RWPE2 (cell line): ENCODE data around the gene VCAM1.
"Not testable (repeated sequence)": the region's sequence is repeated elsewhere in the genome, so short reads cannot be mapped to it uniquely, and the experiment has no call there.

Experiments
- ATAC-seq: fragments of 200-7000 bp; cut with Tn5 transposase; 3 replicates; pipeline ENCODE4 v1.9.1; 2021; ENCODE audit warnings: low read depth
- DNase-seq: peaks from one replicate; pipeline ENCODE4 v3.0.0-alpha.2; 2020; ENCODE audit warnings: low spot score
- H3K27ac ChIP-seq: fragments of 450-650 bp; 2 replicates; pipeline ENCODE4 v1.5.1; 2017; ENCODE audit warnings: mild to moderate bottlenecking; ENCODE audit not compliant: poor library complexity, severe bottlenecking
- H3K27me3 ChIP-seq: fragments of 250-450 bp; sonication (Bioruptor Pico); 2 replicates; pipeline ENCODE4 v1.5.1; 2021; ENCODE audit warnings: mild to moderate bottlenecking, moderate library complexity; ENCODE audit not compliant: insufficient read depth, poor library complexity, severe bottlenecking
- H3K36me3 ChIP-seq: fragments of 250-450 bp; sonication (Bioruptor Pico); 2 replicates; pipeline ENCODE4 v1.5.1; 2020; ENCODE audit warnings: low read depth, mild to moderate bottlenecking, moderate library complexity
- H3K4me1 ChIP-seq: fragments of 250-450 bp; sonication (Bioruptor Pico); 2 replicates; pipeline ENCODE4 v1.5.1; 2021; ENCODE audit warnings: mild to moderate bottlenecking, moderate library complexity; ENCODE audit not compliant: insufficient read depth, poor library complexity, severe bottlenecking
- H3K4me3 ChIP-seq: fragments of 250-450 bp; sonication (Bioruptor Pico); 2 replicates; pipeline ENCODE4 v1.5.1; 2021; ENCODE audit warnings: mild to moderate bottlenecking, moderate library complexity; ENCODE audit not compliant: severe bottlenecking
- H3K9me3 ChIP-seq: fragments of 250-450 bp; sonication (Bioruptor Pico); 2 replicates; pipeline ENCODE4 v1.5.1; 2021; ENCODE audit warnings: mild to moderate bottlenecking, moderate library complexity; ENCODE audit not compliant: severe bottlenecking
- TF ChIP-seq, protein P1 (sequence below): fragments of 450-650 bp; IDR thresholded peaks from one replicate; pipeline ENCODE4 v1.5.1; 2017; ENCODE audit warnings: mild to moderate bottlenecking, moderate library complexity; ENCODE audit not compliant: poor library complexity, severe bottlenecking

Gene VCAM1

DNA sequence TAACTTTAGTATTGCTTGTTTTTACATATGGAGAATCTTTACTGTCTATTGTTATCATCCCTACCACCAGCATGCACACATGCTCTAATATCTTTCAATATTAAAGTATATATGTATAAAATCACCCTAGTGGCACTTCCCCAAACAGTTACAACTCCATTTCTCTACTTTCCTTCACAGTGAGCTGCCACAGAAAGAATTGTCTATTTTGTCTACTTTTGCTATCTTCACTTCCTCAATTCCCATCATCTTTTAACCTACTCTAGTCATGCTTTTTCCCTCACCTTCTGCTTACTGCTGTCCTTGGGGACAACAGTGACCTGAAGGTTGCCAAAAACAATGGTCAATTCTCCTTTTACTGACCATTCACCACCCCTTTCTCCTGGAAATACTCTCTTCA, 59.2 kb downstream of the VCAM1 start:
- no peaks in the 10 kb centered on the region for H3K4me1 ChIP-seq
- no peaks in the 10 kb centered on the region for H3K36me3 ChIP-seq
- H3K27me3 ChIP-seq = no peaks in the 10 kb centered on the region
- no peak for DNase-seq
- TF ChIP-seq, protein P1, sequence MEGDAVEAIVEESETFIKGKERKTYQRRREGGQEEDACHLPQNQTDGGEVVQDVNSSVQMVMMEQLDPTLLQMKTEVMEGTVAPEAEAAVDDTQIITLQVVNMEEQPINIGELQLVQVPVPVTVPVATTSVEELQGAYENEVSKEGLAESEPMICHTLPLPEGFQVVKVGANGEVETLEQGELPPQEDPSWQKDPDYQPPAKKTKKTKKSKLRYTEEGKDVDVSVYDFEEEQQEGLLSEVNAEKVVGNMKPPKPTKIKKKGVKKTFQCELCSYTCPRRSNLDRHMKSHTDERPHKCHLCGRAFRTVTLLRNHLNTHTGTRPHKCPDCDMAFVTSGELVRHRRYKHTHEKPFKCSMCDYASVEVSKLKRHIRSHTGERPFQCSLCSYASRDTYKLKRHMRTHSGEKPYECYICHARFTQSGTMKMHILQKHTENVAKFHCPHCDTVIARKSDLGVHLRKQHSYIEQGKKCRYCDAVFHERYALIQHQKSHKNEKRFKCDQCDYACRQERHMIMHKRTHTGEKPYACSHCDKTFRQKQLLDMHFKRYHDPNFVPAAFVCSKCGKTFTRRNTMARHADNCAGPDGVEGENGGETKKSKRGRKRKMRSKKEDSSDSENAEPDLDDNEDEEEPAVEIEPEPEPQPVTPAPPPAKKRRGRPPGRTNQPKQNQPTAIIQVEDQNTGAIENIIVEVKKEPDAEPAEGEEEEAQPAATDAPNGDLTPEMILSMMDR = no peak
- no peak overlapping the region for H3K27ac ChIP-seq
- ATAC-seq = no peak
- H3K4me3 ChIP-seq = no peak overlapping the region
- H3K9me3 ChIP-seq = no peaks in the 10 kb centered on the region

GRCh38 chr1:100780814-100781213, 61.3 kb downstream of the VCAM1 start:
- Histone ChIP-seq H3K9me3 (no peaks in the 10 kb centered on the region), H3K4me1 (no peaks in the 10 kb centered on the region), H3K27me3 (peaks cover under 1% of the 10 kb centered on the region), H3K4me3 (no peak overlapping the region), H3K27ac (no peak overlapping the region), H3K36me3 (no peaks in the 10 kb centered on the region)
- ATAC-seq (no peak), DNase-seq (no peak)
- TF ChIP-seq, protein P1 = no peak

GRCh38 chr1:100781728-100782127, 62.2 kb downstream of the VCAM1 start:
- not testable (repeated sequence) for H3K4me3 ChIP-seq, H3K9me3 ChIP-seq, ATAC-seq, H3K27ac ChIP-seq, H3K36me3 ChIP-seq, DNase-seq, H3K4me1 ChIP-seq, H3K27me3 ChIP-seq

DNA sequence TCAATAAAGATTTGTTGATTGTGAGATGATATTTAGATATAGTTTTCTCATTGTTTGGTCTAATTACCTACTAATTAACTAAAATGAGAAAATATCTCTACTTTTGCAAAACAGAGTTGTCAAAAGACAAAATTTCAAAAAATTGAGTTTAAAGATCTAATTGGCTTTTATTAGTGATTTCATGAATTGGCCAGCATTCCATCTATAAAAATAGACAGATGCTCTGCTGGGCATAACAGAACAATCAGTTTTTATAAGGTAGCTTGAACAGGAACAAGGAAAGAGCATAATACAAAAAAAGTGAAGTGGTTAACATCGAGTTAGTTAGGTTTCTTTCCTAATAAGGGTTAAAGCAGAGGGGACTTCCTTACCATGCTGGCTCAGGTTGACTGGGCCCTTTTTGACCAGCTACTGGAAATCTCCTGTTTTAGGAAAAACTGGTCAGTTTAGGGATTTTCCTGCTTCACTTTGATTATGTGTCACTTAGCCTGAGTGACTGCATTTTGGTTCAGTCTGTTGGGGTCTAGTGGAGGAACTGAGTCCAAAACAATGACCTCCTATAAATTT, 63.0 kb downstream of the VCAM1 start:
- Histone ChIP-seq H3K36me3 (no peaks in the 10 kb centered on the region), H3K4me1 (no peaks in the 10 kb centered on the region), H3K27ac (no peak overlapping the region), H3K27me3 (peaks cover 4% of the 10 kb centered on the region), H3K9me3 (no peaks in the 10 kb centered on the region), H3K4me3 (no peak overlapping the region)
- ATAC-seq (no peak), DNase-seq (no peak)
- TF ChIP-seq, protein P1 = no peak

GRCh38 chr1:100785470-100786052, 66.0 kb downstream of the VCAM1 start:
- TF ChIP-seq, protein P1 = no peak
- H3K36me3 ChIP-seq = no peaks in the 10 kb centered on the region
- H3K4me3 ChIP-seq = no peak overlapping the region
- H3K27ac ChIP-seq = no peak overlapping the region
- no peaks in the 10 kb centered on the region for H3K4me1 ChIP-seq
- H3K9me3 ChIP-seq = no peaks in the 10 kb centered on the region
- ATAC-seq (no peak), DNase-seq (no peak)
- peaks cover 4% of the 10 kb centered on the region for H3K27me3 ChIP-seq
